ENCODE measurements around the gene BRINP2. TPM values are rescaled to one million over a fixed set of nuclear protein-coding genes. Genes with fewer than 3 reads are reported as not detected.

BRINP2 gene
- total and polyA plus RNA-seq, 2 of the 13 experiments (the other 11 are each of a cell fraction or from before 2014, with no cell fraction given) = 0.08 to 0.20 TPM

DNA sequence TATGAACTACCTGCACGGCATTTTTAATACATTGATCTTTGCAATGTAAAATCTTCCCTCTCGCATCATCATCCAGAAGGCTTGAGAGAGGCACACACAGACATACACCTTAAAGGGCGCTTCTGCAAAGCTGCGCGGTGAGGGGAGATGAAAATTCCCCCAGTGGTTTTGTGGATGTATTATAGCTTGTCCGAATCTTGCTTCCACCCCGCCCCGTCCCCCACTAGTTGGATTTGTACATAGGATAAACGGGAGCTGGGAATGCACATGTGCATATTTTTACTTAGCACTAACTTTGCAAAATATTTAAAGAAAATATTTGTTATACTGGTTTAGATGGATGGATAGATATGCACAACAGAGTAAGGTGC lies 5.7 kb upstream of the BRINP2 start (continued):
- TF ChIP-seq, protein P1, sequence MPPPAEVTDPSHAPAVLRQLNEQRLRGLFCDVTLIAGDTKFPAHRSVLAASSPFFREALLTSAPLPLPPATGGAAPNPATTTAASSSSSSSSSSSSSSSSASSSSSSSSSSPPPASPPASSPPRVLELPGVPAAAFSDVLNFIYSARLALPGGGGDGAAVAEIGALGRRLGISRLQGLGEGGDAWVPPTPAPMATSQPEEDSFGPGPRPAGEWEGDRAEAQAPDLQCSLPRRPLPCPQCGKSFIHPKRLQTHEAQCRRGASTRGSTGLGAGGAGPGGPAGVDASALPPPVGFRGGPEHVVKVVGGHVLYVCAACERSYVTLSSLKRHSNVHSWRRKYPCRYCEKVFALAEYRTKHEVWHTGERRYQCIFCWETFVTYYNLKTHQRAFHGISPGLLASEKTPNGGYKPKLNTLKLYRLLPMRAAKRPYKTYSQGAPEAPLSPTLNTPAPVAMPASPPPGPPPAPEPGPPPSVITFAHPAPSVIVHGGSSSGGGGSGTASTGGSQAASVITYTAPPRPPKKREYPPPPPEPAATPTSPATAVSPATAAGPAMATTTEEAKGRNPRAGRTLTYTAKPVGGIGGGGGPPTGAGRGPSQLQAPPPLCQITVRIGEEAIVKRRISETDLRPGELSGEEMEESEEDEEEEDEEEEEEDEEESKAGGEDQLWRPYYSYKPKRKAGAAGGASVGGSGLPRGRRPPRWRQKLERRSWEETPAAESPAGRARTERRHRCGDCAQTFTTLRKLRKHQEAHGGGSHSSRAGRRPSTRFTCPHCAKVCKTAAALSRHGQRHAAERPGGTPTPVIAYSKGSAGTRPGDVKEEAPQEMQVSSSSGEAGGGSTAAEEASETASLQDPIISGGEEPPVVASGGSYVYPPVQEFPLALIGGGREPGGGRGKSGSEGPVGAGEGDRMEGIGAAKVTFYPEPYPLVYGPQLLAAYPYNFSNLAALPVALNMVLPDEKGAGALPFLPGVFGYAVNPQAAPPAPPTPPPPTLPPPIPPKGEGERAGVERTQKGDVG (CRISPR knock-in tag; IDR thresholded peaks at IDR 0.05; ENCODE audit: borderline replicate concordance) = no peak
- no peak for TF ChIP-seq AKAP8 (CRISPR knock-in tag; IDR thresholded peaks at IDR 0.05)

DNA sequence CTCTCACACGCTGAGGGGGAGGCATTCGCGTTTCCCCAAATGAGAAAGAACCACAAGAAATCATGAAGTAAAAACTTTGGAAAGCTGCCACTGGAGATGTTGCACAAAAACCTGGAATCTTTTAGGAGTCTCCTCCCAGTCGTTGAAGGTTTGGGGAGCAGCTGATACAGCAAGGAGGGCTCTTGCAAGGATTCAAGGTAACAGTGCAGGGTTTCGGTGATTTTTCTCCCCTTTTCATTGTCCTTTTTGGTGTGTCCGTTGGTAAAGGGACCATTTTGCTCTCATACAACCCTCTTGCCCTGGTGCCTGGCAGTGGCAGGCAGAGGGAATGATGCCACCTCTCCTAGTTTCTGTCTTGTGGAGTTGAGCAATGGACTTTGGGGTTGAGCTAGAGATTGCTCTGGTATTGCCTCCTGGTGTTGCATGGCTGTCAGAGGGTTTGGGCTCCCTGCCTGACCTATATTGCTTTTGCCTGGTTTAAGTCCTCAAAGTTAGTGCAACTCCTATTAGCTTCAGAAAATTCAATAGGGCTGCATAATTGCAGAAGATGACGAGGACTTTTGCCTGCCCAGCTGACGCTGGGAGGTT lies 872 bp downstream of the BRINP2 start:
- BruUV-seq (replicated peaks) = no TSS peak
- intact Hi-C loops (cut with micrococcal nuclease; ENCODE audit: unreplicated experiment) (no loop called here), in situ Hi-C loops (cut with HindIII; ENCODE audit: extremely low pct_ligation_motif_present, low pct_unique_long_range_greater_than_20kb) (no loop called here)
- WGBS (ENCODE audit: low lambda C conversion rate) = 9% methylated on average over 8 of the region's 8 CpGs
- ChIA-PET POLR2A (no interaction called here), CTCF (ENCODE audit: low intra/inter-chr PET ratio, low total read pairs) (no interaction called here)
- Histone ChIP-seq H3K9ac (ENCODE audit: insufficient read depth, low read depth, low read length) (no peak overlapping the region), H2AFZ (ENCODE audit: low read length) (no peak overlapping the region), H3K4me3 (replicated peaks in 1 of 3; ENCODE audit: insufficient read depth in 1 of 3, low read depth in 2 of 3, low read length in 3 of 3) (no peak overlapping the region), H4K20me1 (ENCODE audit: insufficient read depth, low read length) (no peaks in the 10 kb centered on the region), H3K79me2 (ENCODE audit: insufficient read depth, low read length) (no peaks in the 10 kb centered on the region), H3K36me3 (replicated peaks in 1 of 2; ENCODE audit: control insufficient read depth in 1 of 2, insufficient read depth in 2 of 2, low read length in 2 of 2) (no peaks in the 10 kb centered on the region), H3K4me1 (ENCODE audit: insufficient read depth, low read length) (no peaks in the 10 kb centered on the region), H3K27me3 (ENCODE audit: control insufficient read depth in 1 of 2, insufficient read depth in 2 of 2, low read length in 2 of 2) (0 out of 5 replicates have a peak, but pooled peaks cover 0 to 6% of the 10 kb centered on the region in 2 experiments), H3K4me2 (ENCODE audit: low read depth, low read length) (no peak overlapping the region), H3K9me3 (ENCODE audit: low read length) (no peaks in the 10 kb centered on the region), H3K27ac (ENCODE audit: extremely low read length, insufficient read depth, low read length) (no peak overlapping the region)
- TF ChIP-seq ZNF501 (CRISPR knock-in tag; IDR thresholded peaks at IDR 0.05) (no peak), FOXK1 (CRISPR knock-in tag; IDR thresholded peaks at IDR 0.05; ENCODE audit: borderline replicate concordance, low read depth) (no peak), ZNF460 (CRISPR knock-in tag; IDR thresholded peaks at IDR 0.05; ENCODE audit: borderline replicate concordance) (no peak), DMTF1 (CRISPR knock-in tag; IDR thresholded peaks at IDR 0.05) (no peak), DR1 (CRISPR knock-in tag; IDR thresholded peaks at IDR 0.05) (no peak), ZUFSP (CRISPR knock-in tag; IDR thresholded peaks at IDR 0.05; ENCODE audit: borderline replicate concordance) (no peak), E2F2 (CRISPR knock-in tag; IDR thresholded peaks at IDR 0.05; ENCODE audit: borderline replicate concordance) (no peak), ZNF34 (CRISPR knock-in tag; IDR thresholded peaks at IDR 0.05; ENCODE audit: borderline replicate concordance) (no peak), SMC3 (IDR thresholded peaks at IDR 0.05; ENCODE audit: low read length) (no peak)
- TF ChIP-seq, protein P2, sequence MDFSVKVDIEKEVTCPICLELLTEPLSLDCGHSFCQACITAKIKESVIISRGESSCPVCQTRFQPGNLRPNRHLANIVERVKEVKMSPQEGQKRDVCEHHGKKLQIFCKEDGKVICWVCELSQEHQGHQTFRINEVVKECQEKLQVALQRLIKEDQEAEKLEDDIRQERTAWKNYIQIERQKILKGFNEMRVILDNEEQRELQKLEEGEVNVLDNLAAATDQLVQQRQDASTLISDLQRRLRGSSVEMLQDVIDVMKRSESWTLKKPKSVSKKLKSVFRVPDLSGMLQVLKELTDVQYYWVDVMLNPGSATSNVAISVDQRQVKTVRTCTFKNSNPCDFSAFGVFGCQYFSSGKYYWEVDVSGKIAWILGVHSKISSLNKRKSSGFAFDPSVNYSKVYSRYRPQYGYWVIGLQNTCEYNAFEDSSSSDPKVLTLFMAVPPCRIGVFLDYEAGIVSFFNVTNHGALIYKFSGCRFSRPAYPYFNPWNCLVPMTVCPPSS (IDR thresholded peaks at IDR 0.05) = no peak
- no peak for ATAC-seq
- no peak for DNase-seq (ENCODE audit: low spot score)
- FAIRE-seq = no peak
